ENCODE data around the gene SPEM2.

SPEM2 gene

DNA sequence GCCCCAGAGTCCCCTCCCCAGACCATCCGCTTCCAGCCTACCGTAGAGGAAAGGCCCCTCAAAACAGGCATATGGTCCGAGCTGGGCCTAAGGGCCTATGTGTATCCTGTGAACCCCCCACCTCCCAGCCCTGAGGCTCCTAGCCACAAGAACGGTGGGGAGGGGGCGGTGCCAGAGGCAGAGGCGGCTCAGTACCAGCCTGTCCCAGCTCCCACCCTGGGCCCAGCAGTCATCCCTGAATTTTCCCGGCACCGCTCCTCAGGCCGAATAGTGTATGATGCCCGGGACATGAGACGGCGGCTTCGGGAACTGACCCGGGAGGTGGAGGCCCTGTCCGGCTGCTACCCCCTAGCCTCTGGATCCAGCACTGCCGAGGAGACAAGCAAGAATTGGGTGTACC lies 4.2 kb upstream of the SPEM2 start:
- no peak for DNase-seq (ENCODE audit: low read depth in 3 of 3)

- DNase-seq (ENCODE audit: low read depth in 3 of 3) = no peak
Observed at GRCh38 chr17:7423679-7424078, 1.7 kb upstream of the SPEM2 start.

GRCh38 chr17:7425756-7426155 lies 340 bp downstream of the SPEM2 start:
- no peak for DNase-seq (ENCODE audit: low read depth in 3 of 3)

GRCh38 chr17:7426203-7426863 lies 917 bp downstream of the SPEM2 start:
- DNase-seq (ENCODE audit: low read depth in 3 of 3) = no peak

GRCh38 chr17:7426896-7427489 lies 1.6 kb downstream of the SPEM2 start:
- no peak for DNase-seq (ENCODE audit: low read depth in 3 of 3)

DNA sequence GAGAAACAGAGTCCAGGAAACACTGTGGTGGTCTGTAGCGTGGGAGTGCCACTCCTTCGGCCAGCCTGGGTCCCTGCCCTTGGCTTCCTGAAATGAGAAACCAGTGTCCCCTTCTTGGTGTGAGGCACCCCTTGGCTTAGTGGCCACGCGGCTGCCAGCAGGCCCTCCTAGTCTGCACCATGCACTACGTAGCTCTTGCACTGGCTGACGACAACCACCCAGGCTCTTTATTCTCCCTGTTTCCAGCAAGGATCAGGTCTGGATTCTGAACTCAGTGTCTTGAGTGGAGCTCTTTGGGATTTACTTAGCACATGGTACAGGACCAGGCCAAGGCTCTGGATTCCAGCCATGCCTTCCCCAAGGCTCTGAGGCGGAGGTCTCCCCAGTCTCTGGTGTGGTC lies 2.1 kb downstream of the SPEM2 start:
- DNase-seq (ENCODE audit: low read depth in 3 of 3) = no peak

DNA sequence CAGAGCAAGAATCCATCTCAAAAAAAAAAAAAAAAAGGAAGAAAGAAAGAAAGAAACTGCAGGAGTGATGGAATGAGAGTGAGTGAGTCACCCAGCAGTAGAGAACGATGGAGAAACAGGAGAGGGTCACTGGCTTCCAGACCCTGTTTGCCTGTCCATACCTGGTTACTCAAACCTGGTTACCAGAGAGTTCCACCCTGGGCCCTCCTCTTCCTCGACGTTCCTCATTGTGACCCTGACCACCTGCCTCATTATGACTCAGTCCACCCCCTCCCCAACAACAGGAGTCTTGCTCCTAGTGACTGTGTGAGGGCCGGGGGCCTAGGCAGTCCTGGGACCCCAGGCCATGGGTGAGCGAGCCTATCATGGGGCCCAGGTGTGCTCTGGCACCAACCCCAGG lies 3.1 kb downstream of the SPEM2 start, which contains the start of gene SPEM3:
SPEM3 (plus strand) TSS at position 301 of the 400 bp plus-strand sequence; CDS start at position 347, 46 bp downstream.
- DNase-seq (ENCODE audit: low read depth in 3 of 3) = no peak

DNA sequence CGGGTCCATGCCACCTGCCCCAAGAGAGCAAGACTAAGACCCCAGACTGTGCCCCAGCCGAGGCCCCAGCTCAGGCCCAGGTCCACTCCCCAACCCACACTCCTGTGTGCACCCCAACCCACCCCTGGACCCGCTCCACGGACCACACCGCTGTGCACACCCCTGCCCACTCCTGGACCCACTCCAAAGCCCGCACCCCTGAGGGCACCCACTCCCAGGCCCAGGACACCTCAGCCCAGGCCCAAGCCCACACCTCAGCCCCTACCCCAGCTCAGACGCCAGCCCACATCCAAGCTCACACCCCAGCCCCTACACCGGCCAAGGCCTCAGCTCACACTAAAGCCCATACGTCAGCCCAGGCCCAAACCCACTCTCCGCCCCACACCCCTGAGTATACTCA lies 4.3 kb downstream of the SPEM2 start:
- DNase-seq (ENCODE audit: low read depth in 3 of 3) = no peak

- DNase-seq (ENCODE audit: low read depth in 3 of 3) = no peak
Observed at GRCh38 chr17:7431231-7431630, 5.8 kb downstream of the SPEM2 start.

- DNase-seq (ENCODE audit: low read depth in 3 of 3) = no peak
Observed at GRCh38 chr17:7432296-7432695, 6.9 kb downstream of the SPEM2 start.

GRCh38 chr17:7435676-7436555 lies 10.5 kb downstream of the SPEM2 start:
- peak in 2 of 3 experiments; percentile 24 to 62 for DNase-seq (ENCODE audit: low read depth in 3 of 3)

- peak; percentile 49 to 80 (median 56) for DNase-seq (ENCODE audit: low read depth in 3 of 3)
Observed at GRCh38 chr17:7436556-7437368, 11.3 kb downstream of the SPEM2 start.

DNA sequence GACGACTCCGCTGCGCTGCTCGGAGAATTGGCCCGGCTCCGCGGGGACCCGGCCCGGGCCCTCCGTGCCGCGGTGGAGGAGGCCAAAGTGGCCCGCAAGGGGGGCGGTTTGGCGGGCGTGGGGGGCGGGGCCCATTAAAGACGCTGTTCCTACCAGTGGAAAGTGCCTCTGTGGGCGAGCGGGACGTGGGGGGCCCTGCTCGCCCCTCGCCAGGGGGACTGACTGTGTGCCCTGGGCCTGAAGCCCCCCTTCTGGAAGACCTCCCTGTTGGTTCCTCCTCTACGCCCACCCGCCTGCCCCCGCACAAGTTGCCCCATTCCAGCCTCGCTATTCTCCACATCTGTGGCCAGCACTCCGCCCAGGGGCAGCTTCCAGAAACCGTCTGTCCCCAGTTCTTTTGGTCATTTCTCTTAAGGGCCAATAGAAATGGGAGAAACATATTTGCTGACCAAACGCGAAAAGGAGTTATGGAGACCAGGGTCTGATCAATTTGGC lies 12.0 kb downstream of the SPEM2 start:
- DNase-seq (ENCODE audit: low read depth in 3 of 3) = no peak

GRCh38 chr17:7437950-7438614 lies 12.7 kb downstream of the SPEM2 start:
- peak in 2 of 3 experiments; percentile 36 to 77 for DNase-seq (ENCODE audit: low read depth in 3 of 3)

GRCh38 chr17:7438656-7439460 lies 13.4 kb downstream of the SPEM2 start:
- DNase-seq (ENCODE audit: low read depth in 3 of 3) = no peak

GRCh38 chr17:7439462-7440112 lies 14.2 kb downstream of the SPEM2 start, which contains the start of gene FGF11:
Gene FGF11, plus strand, starts transcription at chr17:7439512. Its CDS starts 109 bp downstream, at chr17:7439621.
- DNase-seq (ENCODE audit: low read depth in 3 of 3) = no peak

DNA sequence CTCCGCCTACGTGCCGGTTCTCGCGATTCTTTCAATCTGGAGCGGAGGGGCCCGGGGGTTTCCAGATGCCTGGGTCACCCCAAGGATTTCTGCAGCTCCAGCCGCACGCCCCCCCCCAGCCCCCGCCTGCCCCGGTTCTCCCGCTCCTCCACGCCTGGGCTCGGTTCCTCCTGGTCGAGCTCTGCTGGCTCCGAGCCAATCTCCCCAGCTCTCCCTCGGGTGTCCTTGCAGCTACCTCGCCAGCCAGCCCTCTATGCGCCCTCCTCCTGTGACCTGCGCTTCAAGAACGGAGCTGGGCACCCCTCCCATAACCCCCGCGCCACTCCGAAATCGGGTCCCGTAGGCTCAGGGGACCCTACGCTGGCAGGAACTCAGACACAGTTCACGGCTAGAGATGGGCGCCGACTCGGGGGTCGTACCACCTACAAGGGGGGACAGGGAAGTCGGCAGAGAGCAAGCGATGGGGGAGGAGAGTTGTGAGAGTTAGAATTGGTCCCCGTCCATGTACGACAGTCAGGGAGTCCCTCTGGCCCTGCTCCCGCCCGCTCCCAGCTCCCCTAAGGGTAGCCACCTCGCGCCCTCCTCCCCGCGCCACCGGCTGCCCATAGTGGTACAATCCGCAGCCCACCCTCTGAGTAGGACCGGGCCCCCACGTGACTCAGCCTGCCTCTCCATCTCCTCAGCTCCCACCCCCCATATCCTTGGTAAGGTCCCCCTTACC lies 14.9 kb downstream of the SPEM2 start:
- peak in 1 of 3 experiments; percentile 52 for DNase-seq (ENCODE audit: low read depth in 3 of 3)

GRCh38 chr17:7440834-7441195 lies 15.4 kb downstream of the SPEM2 start:
- no peak for DNase-seq (ENCODE audit: low read depth in 3 of 3)

DNA sequence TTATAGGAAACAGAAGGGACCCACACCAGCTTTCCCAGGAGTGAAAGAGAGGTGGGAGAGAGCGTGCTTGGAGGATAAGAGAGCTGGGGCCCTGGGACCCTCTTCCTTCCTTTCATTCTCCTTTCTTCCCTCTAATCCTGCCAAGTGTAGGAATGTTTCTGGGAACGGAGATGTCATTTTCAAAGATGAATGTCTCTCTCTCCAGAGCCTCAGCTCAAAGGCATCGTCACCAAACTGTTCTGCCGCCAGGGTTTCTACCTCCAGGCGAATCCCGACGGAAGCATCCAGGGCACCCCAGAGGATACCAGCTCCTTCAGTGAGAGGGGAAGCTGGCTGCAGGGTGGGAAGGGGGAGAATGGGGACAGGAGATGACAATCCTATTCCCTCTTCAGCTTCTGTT lies 15.8 kb downstream of the SPEM2 start:
- no peak for DNase-seq (ENCODE audit: low read depth in 3 of 3)

Measured in stimulated activated CD4-positive, alpha-beta T cell treated with anti-CD3 and anti-CD28 coated beads, TNF-alpha, amount 100 ng/mL, for 24 hours (primary cell).